Activated effector memory CD4-positive, alpha-beta T cell treated with anti-CD3 and anti-CD28 coated beads, Interleukin-2, amount 50 U/mL, for 16 hours (primary cell): ENCODE results near the gene KLHDC8A.
"Not testable (repeated sequence)": the region's sequence is repeated elsewhere in the genome, so short reads cannot be mapped to it uniquely, and the experiment has no call there.

Source experiments
- DNase-seq: peaks from one replicate; pipeline ENCODE4 v3.0.0-alpha.2; 2020

The KLHDC8A gene, protein sequence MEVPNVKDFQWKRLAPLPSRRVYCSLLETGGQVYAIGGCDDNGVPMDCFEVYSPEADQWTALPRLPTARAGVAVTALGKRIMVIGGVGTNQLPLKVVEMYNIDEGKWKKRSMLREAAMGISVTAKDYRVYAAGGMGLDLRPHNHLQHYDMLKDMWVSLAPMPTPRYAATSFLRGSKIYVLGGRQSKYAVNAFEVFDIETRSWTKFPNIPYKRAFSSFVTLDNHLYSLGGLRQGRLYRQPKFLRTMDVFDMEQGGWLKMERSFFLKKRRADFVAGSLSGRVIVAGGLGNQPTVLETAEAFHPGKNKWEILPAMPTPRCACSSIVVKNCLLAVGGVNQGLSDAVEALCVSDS

DNA sequence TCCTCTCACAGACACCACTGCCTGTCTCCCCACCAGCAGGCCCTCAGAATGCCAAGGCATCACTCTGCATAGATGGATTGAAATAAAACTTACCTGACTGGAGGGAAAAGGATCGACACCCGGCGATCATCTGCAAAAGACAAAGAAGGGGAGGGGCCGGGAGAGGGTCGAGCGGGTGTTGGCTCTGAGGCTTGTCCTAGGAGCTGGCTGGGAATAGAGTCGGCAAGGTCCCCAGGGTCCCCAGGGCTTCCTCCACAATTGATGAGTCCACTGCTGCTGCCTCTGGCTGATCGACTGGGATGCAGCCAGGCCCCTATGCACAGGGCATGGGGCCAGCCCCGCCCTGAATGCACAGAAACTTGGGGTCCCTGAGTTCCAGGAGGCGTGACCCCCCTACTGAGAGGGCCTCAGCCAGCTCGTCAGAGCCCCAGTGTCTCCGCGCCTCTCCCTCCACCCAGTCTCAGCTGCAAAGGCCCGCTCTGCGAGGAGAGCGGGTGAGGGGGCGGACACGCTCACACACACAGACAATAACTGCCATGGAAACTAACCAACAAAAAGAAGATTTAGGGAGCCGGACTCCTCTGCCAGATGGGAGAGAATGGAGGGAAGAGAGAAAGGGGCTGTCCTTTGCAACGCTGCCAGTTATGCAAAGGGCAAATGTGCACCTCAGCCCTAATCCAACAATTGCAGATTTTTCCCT, at the start of gene KLHDC8A:
TSS of gene KLHDC8A (minus strand) at position 483 of the 700 bp plus-strand sequence. CDS start 13,318 bp downstream, outside the sequence.
- DNase-seq: no peak

DNA sequence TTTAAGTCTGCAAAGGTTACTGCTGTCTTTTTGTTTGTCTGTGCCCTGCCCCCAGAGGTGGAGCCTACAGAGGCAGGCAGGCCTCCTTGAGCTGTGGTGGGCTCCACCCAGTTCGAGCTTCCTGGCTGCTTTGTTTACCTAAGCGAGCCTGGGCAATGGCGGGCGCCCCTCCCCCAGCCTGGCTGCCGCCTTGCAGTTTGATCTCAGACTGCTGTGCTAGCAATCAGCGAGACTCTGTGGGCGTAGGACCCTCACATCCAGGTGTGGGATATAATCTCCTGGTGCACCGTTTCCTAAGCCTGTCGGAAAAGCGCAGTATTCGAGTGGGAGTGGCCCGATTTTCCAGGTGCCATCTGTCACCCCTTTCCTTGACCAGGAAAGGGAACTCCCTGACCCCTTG, 49.5 kb upstream of the KLHDC8A start:
- not testable (repeated sequence) for DNase-seq

DNA sequence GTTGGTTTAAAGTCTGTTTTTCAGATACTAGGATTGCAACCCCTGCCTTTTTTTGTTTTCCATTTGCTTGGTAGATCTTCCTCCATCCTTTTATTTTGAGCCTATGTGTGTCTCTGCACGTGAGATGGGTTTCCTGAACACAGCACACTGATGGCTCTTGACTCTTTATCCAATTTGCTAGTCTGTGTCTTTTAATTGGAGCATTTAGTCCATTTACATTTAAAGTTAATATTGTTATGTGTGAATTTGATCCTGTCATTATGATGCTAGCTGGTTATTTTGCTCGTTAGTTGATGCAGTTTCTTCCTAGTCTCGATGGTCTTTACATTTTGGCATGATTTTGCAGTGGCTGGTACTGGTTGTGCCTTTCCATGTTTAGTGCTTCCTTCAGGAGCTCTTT, 47.8 kb upstream of the KLHDC8A start:
- not testable (repeated sequence) for DNase-seq

GRCh38 chr1:205398586-205398985, 41.9 kb upstream of the KLHDC8A start:
- DNase-seq: no peak

DNA sequence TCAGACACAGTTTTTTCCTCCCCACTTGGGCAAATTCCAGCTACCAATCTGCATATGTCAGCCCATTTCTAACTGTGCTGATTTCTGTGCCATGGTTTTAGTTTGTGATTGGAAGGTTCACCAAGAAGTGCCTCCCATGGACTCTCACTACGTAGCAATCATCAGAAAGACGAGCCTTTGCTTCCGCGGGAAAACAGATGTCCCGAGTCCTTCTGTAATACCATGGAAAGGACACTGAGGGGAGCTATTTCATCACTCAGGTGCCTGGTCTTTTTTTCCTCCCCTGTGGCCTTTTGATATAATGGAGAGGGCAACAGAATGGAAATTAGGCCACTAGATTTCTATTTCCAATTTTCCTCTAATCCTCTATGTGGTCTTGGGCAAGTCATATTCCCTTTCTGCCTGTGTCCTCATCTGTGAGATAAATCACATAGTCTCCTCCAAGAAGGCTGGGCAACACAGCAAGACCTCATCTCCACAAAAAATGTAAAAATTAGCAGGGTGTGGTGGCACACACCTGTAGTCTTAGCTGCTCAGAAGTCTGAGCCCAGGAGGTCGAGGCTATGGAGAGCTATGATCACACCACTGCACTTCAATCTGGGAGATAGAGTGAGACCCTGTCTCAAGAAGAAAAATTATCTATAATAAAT, 40.4 kb upstream of the KLHDC8A start:
- no peak for DNase-seq

- DNase-seq: no peak
Observed at GRCh38 chr1:205395616-205396015, 38.9 kb upstream of the KLHDC8A start.

- DNase-seq: no peak
Observed at GRCh38 chr1:205392650-205393049, 35.9 kb upstream of the KLHDC8A start.

- no peak for DNase-seq
Observed at GRCh38 chr1:205391386-205391785, 34.7 kb upstream of the KLHDC8A start.

- DNase-seq: no peak
Observed at GRCh38 chr1:205387845-205388244, 31.1 kb upstream of the KLHDC8A start.

DNA sequence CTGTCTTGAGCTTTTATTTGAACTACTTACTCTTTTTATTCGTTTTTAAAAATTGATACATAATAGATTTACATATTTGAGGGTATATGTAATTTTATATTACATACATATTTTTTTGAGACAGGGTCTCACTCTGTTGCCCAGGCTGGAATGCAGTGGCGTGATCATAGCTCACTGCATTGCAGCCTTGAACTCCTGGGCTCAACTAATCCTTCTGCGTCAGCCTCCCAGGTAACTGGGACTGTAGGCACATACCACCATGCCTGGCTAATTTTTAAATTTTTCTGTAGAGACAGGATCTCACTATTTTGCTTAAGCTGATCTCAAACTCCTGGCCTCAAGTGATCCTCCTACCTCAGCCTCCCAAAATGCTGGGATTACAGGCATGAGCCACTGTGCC, 26.3 kb upstream of the KLHDC8A start:
- not testable (repeated sequence) for DNase-seq

DNA sequence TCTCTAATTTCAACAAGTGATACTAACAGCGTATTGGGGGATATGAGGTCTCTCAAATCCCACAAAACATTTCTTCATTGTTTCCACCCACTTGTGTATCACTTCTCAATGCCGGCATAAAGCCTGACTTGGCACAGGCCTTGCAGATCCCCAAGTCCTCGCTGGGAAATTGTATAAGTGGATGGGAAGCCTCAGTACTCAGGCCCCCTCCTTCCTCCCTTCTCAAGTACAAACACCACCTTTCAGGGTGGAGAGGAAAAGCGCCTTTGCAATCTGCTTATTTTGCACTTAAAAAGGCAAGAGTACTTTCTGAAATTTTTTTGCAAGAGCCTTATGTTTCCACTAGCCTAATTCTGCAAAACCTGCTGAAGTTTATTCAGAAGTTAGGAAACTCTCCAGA, 25.8 kb upstream of the KLHDC8A start:
- DNase-seq: no peak

- DNase-seq: no peak
Observed at GRCh38 chr1:205381305-205381704, 24.6 kb upstream of the KLHDC8A start.

- DNase-seq: no peak
Observed at GRCh38 chr1:205380882-205381281, 24.2 kb upstream of the KLHDC8A start.

DNA sequence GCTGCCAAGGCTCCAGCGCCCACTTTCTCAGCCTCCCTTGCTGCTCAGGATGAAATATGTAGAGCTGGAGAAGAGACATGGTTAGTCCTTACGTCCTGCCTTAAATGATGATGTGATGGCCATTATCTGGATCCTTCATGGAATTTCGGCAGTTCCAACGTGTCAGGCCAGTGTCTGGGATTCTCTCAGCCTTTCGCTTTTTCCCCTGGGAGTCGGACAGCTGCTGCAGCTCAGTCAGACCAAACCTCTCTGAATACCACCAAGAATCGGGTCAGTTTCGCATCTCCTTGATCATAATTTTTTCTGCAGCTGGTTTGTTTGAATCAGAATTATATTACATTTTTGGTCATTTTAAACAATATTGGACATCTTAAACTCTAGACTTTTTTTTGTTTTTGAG, 22.3 kb upstream of the KLHDC8A start:
- DNase-seq: no peak

DNA sequence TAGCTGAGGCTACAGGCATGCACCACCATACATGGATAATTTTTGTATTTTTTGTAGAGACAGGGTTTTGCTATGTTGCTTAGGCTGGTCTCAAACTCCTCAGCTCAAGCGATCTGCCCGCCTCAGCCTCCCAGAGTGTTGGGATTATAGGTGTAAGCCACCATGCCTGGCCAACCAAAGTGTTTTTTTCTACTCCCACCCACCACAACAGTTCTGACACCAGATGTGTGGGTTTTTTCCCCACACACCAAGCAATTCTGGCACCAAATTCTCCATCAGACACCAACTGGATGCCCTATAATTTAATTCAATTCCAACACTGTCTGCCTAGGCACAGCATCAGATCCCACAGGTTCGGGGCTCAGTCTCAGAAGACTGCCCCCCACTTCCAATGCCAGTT, 20.6 kb upstream of the KLHDC8A start:
- DNase-seq: no peak

GRCh38 chr1:205376739-205377138, 20.0 kb upstream of the KLHDC8A start:
- DNase-seq: no peak

GRCh38 chr1:205375835-205376545, 19.3 kb upstream of the KLHDC8A start:
- DNase-seq: no peak

DNA sequence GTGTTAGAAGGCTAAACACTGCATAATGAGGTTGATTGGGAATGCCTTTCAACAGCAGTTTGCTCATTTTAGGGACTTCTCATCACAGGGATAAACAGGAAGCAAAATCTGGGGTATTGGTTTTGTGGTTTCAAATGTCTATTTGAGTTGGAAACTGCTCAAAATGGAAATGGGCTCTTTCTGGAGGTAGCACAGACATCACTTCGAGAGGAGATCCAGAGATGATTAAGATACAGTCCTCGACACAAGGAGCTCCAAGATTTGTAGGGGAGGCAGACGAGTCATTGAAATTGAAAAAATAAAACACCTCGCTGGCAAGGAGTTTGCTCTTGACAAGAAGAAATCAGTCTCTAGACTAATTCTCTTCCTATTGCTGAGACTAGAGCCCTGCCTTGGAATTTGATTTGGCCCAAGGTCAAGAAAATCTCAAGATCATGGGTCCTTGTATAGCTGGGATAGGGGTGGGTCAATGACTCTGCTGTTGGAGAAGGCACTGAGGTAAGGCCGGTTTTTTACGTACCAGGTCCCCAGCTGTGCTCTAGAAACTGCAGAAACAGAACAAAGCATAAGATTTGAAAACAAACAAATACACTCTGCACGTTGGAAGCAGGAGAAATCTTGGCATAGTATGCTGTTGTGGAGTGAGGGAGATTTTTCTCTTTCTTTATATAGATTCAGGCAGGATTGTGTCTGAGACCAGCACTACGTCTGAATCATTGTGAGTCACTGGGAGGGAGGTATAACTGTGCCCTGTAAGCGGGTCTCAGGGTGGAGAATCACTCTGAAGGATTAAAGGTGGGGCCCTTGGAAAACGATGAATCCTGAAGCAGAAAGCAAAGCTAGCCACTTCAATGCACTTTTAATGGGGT, 17.7 kb upstream of the KLHDC8A start:
- no peak for DNase-seq

- DNase-seq: no peak
Observed at GRCh38 chr1:205373798-205374175, 17.1 kb upstream of the KLHDC8A start.

DNA sequence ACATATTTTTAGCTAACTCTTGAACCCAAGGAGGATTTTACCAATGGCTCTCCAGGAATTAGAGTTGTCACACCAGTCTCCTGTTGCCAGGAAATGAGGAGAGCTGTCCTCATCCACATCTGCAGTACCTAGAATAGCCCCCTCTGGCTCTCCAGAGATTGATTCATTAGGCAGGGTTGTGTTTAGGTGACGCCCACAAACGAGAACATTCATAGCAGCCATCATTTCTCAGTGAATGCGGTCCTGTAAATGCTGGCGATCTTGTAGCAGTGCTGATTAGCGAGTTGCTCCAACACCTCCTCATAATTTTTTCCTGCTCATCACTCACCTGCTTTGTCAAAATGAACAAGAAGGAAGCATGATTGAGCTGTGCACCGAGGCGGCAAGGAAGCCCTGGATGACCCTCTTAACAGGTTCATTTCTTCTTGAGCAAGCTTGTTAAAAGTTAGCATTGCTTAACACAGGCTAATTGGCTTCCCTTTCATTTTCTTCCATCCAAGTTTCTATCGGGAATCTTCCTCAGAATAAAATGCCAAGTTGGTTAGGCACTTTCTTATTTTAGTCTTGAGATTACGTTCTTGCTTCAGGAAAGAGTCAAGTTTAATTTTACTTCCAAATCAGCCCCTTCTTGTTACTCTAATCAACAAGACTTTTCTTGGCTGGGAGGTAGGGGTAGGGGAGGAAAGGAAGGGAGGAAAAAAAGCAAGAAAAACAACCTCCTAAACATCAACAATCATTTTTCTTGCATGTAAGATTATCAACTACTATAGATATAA, 16.5 kb upstream of the KLHDC8A start:
- DNase-seq: no peak

- DNase-seq: no peak
Observed at GRCh38 chr1:205371871-205372660, 15.3 kb upstream of the KLHDC8A start.
